Measurements from ENCODE around the gene CXCL13.

DNA sequence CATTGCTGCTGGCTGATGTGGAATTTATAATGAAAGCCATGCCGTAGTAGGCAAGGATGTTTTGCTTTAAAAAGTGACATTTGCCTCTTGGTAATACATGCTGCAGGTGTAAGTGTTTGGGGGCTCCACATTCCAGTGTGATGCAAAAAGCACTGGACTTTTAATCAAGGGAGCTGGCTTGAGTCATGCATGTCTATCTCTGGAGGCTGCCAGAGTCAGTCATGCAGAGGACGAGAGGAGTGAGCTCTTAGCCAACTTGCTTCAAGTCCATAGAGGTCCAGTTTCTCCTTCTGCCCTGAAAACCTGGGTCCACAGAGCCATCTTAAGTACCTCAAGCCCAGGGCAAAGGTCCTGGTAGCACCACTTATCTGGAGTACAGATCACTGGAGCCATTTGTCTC is 11.6 kb upstream of the CXCL13 start:
- no peak for TF ChIP-seq EP300 (IDR thresholded peaks at IDR 0.05)
- no peak for TF ChIP-seq POLR2AphosphoS5 (IDR thresholded peaks at IDR 0.05)
- TF ChIP-seq, protein P1, sequence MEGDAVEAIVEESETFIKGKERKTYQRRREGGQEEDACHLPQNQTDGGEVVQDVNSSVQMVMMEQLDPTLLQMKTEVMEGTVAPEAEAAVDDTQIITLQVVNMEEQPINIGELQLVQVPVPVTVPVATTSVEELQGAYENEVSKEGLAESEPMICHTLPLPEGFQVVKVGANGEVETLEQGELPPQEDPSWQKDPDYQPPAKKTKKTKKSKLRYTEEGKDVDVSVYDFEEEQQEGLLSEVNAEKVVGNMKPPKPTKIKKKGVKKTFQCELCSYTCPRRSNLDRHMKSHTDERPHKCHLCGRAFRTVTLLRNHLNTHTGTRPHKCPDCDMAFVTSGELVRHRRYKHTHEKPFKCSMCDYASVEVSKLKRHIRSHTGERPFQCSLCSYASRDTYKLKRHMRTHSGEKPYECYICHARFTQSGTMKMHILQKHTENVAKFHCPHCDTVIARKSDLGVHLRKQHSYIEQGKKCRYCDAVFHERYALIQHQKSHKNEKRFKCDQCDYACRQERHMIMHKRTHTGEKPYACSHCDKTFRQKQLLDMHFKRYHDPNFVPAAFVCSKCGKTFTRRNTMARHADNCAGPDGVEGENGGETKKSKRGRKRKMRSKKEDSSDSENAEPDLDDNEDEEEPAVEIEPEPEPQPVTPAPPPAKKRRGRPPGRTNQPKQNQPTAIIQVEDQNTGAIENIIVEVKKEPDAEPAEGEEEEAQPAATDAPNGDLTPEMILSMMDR (IDR thresholded peaks at IDR 0.05) = no peak
